Hippocampal formation (tissue), 2 donors: Measurements from ENCODE around the gene DNAJC5.
"Not testable (repeated sequence)": the region's sequence is repeated elsewhere in the genome, so short reads cannot be mapped to it uniquely, and the experiment has no call there.

Source experiments
- DNase-seq, 2 donors: peaks; one replicate each; lab custom pipeline; 2025; lab: John Stamatoyannopoulos, UW

The DNAJC5 gene

GRCh38 chr20:63861365-63861934 is 33.5 kb upstream of the DNAJC5 start, which contains the start of gene ABHD16B:
TSS of gene ABHD16B (plus strand) at chr20:63861498. CDS start at chr20:63861541, 43 bp downstream.
- DNase-seq: no peak

GRCh38 chr20:63861981-63862901 is 32.7 kb upstream of the DNAJC5 start:
- no peak for DNase-seq

DNA sequence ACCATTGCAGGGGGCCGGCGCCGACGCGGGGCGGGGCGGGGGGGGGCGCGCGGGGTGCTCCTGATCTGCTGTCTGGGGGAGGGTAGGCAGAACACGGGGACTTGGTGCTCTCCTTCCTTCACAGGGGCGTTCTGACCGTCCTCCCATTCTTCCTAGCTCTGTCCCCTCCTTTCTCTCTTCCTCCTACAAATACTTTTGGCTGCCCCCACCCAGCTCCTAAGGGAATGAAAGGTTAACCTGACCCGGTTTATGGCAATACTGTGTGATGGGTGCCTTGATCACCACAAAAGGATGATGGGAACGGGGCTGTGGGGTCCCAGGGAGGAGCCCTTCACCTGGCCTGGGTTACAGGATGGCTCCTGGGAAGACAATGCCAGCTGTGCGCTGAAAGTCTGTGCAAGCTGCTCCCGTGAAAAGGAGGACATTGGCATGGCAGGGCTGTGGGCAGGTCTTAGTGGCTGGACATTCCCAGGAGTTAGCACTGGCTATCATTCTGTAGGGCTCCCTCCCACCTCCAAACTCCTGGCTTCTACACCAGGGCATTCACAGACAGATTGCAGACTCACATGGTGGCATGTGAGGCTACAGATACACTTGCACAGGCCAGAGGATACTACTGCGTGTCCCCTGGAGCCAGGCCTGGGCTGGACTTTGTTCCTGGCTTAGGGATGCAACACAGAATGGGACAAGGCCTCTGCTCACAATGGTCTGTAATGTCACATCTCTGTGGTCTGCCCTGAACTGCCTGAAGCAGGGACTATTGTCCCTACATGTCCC is 31.7 kb upstream of the DNAJC5 start:
- no peak for DNase-seq

GRCh38 chr20:63863798-63864544 is 31.0 kb upstream of the DNAJC5 start:
- peak; percentile 43 to 58 for DNase-seq

GRCh38 chr20:63864545-63864977 is 30.4 kb upstream of the DNAJC5 start:
- DNase-seq: no peak

GRCh38 chr20:63864978-63865640 is 29.8 kb upstream of the DNAJC5 start, which contains the start of gene TPD52L2:
TSS of gene TPD52L2 (plus strand) at chr20:63865270. CDS start at chr20:63865366, 96 bp downstream.
- DNase-seq: peak; percentile 93 to 96

- not testable (repeated sequence) for DNase-seq
Measured at GRCh38 chr20:63867042-63867441, 27.9 kb upstream of the DNAJC5 start.

DNA sequence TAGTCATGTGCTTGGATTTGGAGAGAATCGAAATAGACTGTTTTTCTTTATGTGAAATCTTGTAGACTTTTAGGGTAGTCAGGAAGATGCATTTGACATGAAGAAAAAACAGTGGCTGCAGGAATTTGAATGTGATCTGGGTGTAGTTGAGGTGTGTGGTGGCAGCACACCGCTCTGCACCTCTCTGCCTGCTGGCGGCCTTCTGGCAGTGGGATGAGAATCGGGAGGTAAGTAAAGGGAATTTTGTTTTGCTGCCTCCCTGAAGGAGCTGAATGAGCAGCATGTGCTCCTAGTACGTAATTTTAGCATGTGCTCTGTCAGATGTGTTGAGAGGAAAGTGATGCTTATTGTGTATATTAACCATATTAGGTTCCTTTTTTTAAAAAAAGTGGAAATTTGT is 26.7 kb upstream of the DNAJC5 start:
- no peak for DNase-seq

DNA sequence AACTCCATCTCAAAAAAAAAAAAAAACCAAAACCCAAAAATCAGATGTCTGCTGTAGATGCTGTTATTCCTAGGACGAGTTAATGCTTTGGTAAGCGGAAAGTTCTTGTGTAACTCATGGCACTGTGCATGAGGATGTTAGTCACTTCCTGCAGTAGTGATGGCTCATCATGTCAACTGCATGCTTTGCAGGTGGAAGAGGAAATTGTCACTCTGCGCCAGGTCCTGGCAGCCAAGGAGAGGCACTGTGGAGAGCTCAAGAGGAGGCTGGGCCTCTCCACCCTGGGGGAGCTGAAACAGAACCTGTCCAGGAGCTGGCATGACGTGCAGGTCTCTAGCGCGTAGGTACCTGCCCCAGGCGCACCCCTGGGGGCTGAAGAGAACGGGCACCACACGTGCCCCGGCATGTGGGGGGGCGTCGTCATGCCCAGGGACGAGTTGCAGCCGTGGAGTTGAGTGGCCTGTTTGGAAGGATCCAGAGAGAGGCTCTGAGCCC is 21.4 kb upstream of the DNAJC5 start:
- no peak for DNase-seq

GRCh38 chr20:63874241-63874640 is 20.7 kb upstream of the DNAJC5 start:
- DNase-seq: not testable (repeated sequence)

- DNase-seq: no peak
Measured at GRCh38 chr20:63876489-63877036, 18.4 kb upstream of the DNAJC5 start.

DNA sequence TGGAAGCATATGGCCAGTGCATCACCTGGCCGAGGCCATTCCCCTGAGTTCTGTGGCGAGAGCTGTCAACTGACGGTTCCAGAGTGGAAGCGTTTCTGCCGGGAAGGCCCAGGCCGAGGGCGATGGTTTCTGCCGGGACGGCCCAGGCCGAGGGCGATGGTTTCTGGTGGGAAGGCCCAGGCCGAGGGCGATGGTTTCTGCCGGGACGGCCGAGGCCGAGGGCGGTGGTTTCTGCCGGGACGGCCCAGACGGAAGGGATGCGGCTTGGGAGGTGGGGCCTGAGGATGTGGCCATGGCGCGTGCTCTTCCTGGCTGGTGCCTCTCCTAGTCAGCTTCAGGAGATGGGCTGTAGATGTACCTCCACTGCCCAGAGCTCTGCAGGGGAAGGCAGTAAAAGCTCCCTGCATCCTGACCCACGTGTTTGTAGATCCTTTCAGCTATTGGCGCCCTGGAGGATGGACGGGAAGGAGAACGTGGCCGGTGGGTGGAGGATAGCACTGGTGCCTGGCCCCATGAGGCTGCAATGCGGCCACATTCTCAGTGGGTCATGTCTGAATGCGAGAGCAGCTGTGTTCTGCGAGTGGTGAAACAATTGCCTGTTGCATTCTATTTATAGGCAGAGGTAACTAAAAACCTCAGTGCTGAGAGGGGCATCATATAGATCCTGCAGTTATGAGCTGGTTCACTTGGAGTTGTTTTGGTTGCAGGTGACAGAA is 17.0 kb upstream of the DNAJC5 start:
- no peak for DNase-seq

DNA sequence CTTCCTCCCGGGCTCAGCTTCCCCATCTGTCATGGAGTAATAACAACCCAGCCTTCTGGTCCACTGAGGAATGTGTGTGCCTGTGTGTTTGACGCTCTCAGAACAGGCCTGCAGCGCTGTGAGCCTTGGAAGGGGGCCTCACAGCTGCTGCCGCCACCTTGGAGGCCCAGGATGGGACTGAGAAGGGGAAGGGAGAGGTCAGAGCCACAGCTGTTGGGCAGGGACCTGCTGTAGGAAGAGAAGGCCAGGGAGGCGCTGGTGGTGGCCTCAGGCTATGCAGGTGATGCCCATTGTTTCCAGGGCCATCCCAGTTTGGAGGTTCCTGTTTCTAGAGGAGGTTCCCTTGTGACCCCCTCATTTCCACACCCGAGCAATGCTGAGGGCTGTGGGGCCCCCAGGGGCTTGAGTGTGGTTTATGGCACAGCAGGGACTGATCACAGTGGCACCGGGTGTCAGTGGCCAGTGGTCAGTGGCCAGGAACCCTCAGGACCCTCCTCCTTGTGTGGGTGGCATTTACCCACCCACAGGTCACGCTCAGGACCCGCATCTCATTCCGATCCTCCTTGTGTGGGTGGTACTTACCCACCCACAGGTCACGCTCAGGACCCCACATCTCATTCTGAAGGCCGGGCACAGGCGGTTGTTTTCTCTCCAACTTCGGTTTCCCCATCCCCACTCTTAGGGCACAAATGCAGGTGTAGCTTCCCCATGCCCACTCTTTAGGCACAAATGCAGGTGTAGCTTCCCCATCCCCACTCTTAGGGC is 15.8 kb upstream of the DNAJC5 start:
- DNase-seq: no peak

DNA sequence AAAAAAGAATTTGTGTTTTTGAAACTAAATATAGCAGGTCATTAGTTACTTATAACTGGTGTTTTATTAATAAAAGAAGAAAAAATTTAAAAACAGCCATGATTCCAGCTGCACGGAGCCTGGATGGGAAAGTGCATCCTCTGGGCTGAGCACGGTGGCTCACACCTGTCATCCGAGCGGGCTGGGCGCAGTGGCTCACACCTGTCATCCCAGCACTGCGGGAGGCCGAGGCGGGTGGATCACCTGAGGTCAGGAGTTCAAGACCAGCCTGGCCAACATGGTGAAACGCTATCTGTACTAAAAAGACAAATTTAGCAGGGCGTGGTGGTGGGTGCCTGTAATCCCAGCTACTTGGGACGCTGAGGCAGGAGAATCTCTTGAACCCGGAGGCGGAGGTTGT is 14.0 kb upstream of the DNAJC5 start:
- not testable (repeated sequence) for DNase-seq

- DNase-seq: no peak
Measured at GRCh38 chr20:63881451-63882226, 13.3 kb upstream of the DNAJC5 start.

GRCh38 chr20:63882257-63883200 is 12.4 kb upstream of the DNAJC5 start:
- no peak for DNase-seq

DNA sequence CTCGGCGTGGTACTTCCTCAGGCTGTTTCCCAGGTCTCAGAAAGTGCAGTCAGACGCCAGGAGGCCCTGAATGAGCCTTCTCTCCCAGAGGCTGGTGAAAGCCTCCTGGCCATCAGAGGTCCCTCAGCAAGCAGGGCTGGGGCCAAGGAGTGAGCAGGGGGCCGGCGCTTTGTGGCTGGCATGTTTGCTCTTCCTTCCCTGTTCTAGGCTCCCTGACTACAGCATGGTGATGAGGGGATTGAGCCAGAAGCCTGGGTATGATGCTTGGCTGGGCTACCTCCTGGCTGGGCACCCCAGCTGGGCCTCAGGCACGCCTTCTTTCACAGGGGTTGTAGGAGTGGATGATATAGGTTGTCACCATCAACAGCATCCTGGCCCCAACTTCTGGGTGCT is 11.7 kb upstream of the DNAJC5 start:
- no peak for DNase-seq
